Activated naive CD4-positive, alpha-beta T cell (primary cell): Measurements from ENCODE around the gene GP2.

Experiments
- DNase-seq, 4 experiments: peaks; one replicate each; lab custom pipeline; 2025; lab: John Stamatoyannopoulos, UW

The GP2 gene

GRCh38 chr16:20327444-20328041 lies at the start of gene GP2:
Gene GP2, minus strand, starts transcription at chr16:20327513. Its CDS starts 1,082 bp downstream, at chr16:20326431.
- DNase-seq = no peak

- no peak for DNase-seq
Observed at GRCh38 chr16:20372701-20373100, 45.4 kb upstream of the GP2 start.

- DNase-seq = no peak
Observed at GRCh38 chr16:20369452-20370054, 42.2 kb upstream of the GP2 start.

GRCh38 chr16:20364051-20364450 lies 36.7 kb upstream of the GP2 start:
- no peak for DNase-seq

- DNase-seq = no peak
Observed at GRCh38 chr16:20363191-20363590, 35.9 kb upstream of the GP2 start.

GRCh38 chr16:20359997-20360396 lies 32.7 kb upstream of the GP2 start:
- DNase-seq = no peak

- DNase-seq = no peak
Observed at GRCh38 chr16:20355114-20355782, 27.9 kb upstream of the GP2 start.

GRCh38 chr16:20353379-20353778 lies 26.1 kb upstream of the GP2 start:
- DNase-seq = no peak

- DNase-seq = no peak
Observed at GRCh38 chr16:20352615-20353014, 25.3 kb upstream of the GP2 start, which contains the start of gene UMOD. Gene UMOD, minus strand, starts transcription at chr16:20352715. Its CDS starts 1,978 bp downstream, at chr16:20350737.

- DNase-seq = no peak
Observed at GRCh38 chr16:20349615-20350014, 22.3 kb upstream of the GP2 start.

GRCh38 chr16:20348365-20349185 lies 21.3 kb upstream of the GP2 start:
- DNase-seq = no peak

- DNase-seq = no peak
Observed at GRCh38 chr16:20347666-20348364, 20.5 kb upstream of the GP2 start.

- DNase-seq = no peak
Observed at GRCh38 chr16:20344611-20345010, 17.3 kb upstream of the GP2 start.

GRCh38 chr16:20339744-20340143 lies 12.4 kb upstream of the GP2 start:
- DNase-seq = no peak

GRCh38 chr16:20336955-20337354 lies 9.6 kb upstream of the GP2 start:
- DNase-seq = no peak

GRCh38 chr16:20334396-20334795 lies 7.1 kb upstream of the GP2 start:
- DNase-seq = no peak

GRCh38 chr16:20333120-20333519 lies 5.8 kb upstream of the GP2 start:
- no peak for DNase-seq

GRCh38 chr16:20332411-20332810 lies 5.1 kb upstream of the GP2 start:
- DNase-seq = no peak

- no peak for DNase-seq
Observed at GRCh38 chr16:20331635-20332034, 4.3 kb upstream of the GP2 start.

- no peak for DNase-seq
Observed at GRCh38 chr16:20329392-20330138, 2.3 kb upstream of the GP2 start.

GRCh38 chr16:20326321-20326720 lies 992 bp downstream of the GP2 start:
- DNase-seq = no peak
